Measurements from ENCODE around the gene LDLRAD3.

Gene LDLRAD3

GRCh38 chr11:36026315-36026968, 82.6 kb downstream of the LDLRAD3 start:
- H2AFZ ChIP-seq (ENCODE audit: low read depth, low read length): no peak overlapping the region
- H3K36me3 ChIP-seq (ENCODE audit: insufficient read depth, low read length): no peaks in the 10 kb centered on the region
- H3K4me1 ChIP-seq (ENCODE audit: insufficient read depth, low read length): no peaks in the 10 kb centered on the region
- H4K20me1 ChIP-seq (ENCODE audit: insufficient read depth, low read length): no peaks in the 10 kb centered on the region
- no peak for ATAC-seq (ENCODE audit: insufficient read depth, low read depth)
- H3K27me3 ChIP-seq (ENCODE audit: insufficient read depth, low read length, poor library complexity): no peaks in the 10 kb centered on the region
- no peaks in the 10 kb centered on the region for H3K9me3 ChIP-seq (ENCODE audit: insufficient read depth, low read length, severe bottlenecking)
- no peak for DNase-seq
- H3K9ac ChIP-seq (ENCODE audit: low read depth, low read length): no peak overlapping the region
- H3K4me2 ChIP-seq (ENCODE audit: insufficient read depth, low read length): no peak overlapping the region
- no peak overlapping the region for H3K27ac ChIP-seq (ENCODE audit: low read length)
- H3K4me3 ChIP-seq (ENCODE audit: low read depth in 1 of 2, low read length in 2 of 2): no peak overlapping the region
- no peaks in the 10 kb centered on the region for H3K79me2 ChIP-seq (ENCODE audit: insufficient read depth, low read length)
- TF ChIP-seq EZH2 (IDR thresholded peaks at IDR 0.05; ENCODE audit: borderline replicate concordance, low read depth, low read length, severe bottlenecking) (no peak), CTCF (IDR thresholded peaks at IDR 0.05; ENCODE audit: borderline replicate concordance, extremely low read depth, low read length, poor library complexity, severe bottlenecking) (no peak)

- no peaks in the 10 kb centered on the region for H3K4me1 ChIP-seq (ENCODE audit: insufficient read depth, low read length)
- H3K79me2 ChIP-seq (ENCODE audit: insufficient read depth, low read length): no peaks in the 10 kb centered on the region
- H3K4me2 ChIP-seq (ENCODE audit: insufficient read depth, low read length): no peak overlapping the region
- H3K27ac ChIP-seq (ENCODE audit: low read length): no peak overlapping the region
- ATAC-seq (ENCODE audit: insufficient read depth, low read depth) (no peak), DNase-seq (no peak)
- H4K20me1 ChIP-seq (ENCODE audit: insufficient read depth, low read length): no peaks in the 10 kb centered on the region
- H3K4me3 ChIP-seq (ENCODE audit: low read depth in 1 of 2, low read length in 2 of 2): no peak overlapping the region
- H2AFZ ChIP-seq (ENCODE audit: low read depth, low read length): no peak overlapping the region
- H3K27me3 ChIP-seq (ENCODE audit: insufficient read depth, low read length, poor library complexity): no peaks in the 10 kb centered on the region
- no peaks in the 10 kb centered on the region for H3K9me3 ChIP-seq (ENCODE audit: insufficient read depth, low read length, severe bottlenecking)
- TF ChIP-seq CTCF (IDR thresholded peaks at IDR 0.05; ENCODE audit: borderline replicate concordance, extremely low read depth, low read length, poor library complexity, severe bottlenecking): no peak
- TF ChIP-seq EZH2 (IDR thresholded peaks at IDR 0.05; ENCODE audit: borderline replicate concordance, low read depth, low read length, severe bottlenecking): no peak
- no peaks in the 10 kb centered on the region for H3K36me3 ChIP-seq (ENCODE audit: insufficient read depth, low read length)
- H3K9ac ChIP-seq (ENCODE audit: low read depth, low read length): no peak overlapping the region
These were observed 83.9 kb downstream of the LDLRAD3 start for GRCh38 chr11:36027731-36028130.

- H3K79me2 ChIP-seq (ENCODE audit: insufficient read depth, low read length): no peaks in the 10 kb centered on the region
- H4K20me1 ChIP-seq (ENCODE audit: insufficient read depth, low read length): no peaks in the 10 kb centered on the region
- no peak overlapping the region for H2AFZ ChIP-seq (ENCODE audit: low read depth, low read length)
- ATAC-seq (ENCODE audit: insufficient read depth, low read depth) (no peak), DNase-seq (no peak)
- no peaks in the 10 kb centered on the region for H3K27me3 ChIP-seq (ENCODE audit: insufficient read depth, low read length, poor library complexity)
- H3K4me2 ChIP-seq (ENCODE audit: insufficient read depth, low read length): no peak overlapping the region
- H3K4me3 ChIP-seq (ENCODE audit: low read depth in 1 of 2, low read length in 2 of 2): no peak overlapping the region
- no peak for TF ChIP-seq EZH2 (IDR thresholded peaks at IDR 0.05; ENCODE audit: borderline replicate concordance, low read depth, low read length, severe bottlenecking)
- no peak for TF ChIP-seq CTCF (IDR thresholded peaks at IDR 0.05; ENCODE audit: borderline replicate concordance, extremely low read depth, low read length, poor library complexity, severe bottlenecking)
- no peak overlapping the region for H3K27ac ChIP-seq (ENCODE audit: low read length)
- H3K9me3 ChIP-seq (ENCODE audit: insufficient read depth, low read length, severe bottlenecking): no peaks in the 10 kb centered on the region
- no peak overlapping the region for H3K9ac ChIP-seq (ENCODE audit: low read depth, low read length)
- no peaks in the 10 kb centered on the region for H3K4me1 ChIP-seq (ENCODE audit: insufficient read depth, low read length)
- H3K36me3 ChIP-seq (ENCODE audit: insufficient read depth, low read length): no peaks in the 10 kb centered on the region
These were observed 85.8 kb downstream of the LDLRAD3 start for GRCh38 chr11:36029616-36030015.

Measured in DND-41 (cell line).